Osteocyte (in vitro differentiated cells): ENCODE measurements around the gene PRDM15. TPM values are rescaled to one million over a fixed set of nuclear protein-coding genes. Genes with fewer than 3 reads are reported as not detected.
A peak's percentile ranks its signal among the peaks of the same experiment; 100 is the strongest.

Experiments
- DNase-seq: peaks from one replicate; pipeline ENCODE4 v3.0.0; 2021; ENCODE audit warnings: mixed read lengths; ENCODE audit not compliant: unreplicated experiment; ENCODE audit errors: extremely low spot score
- H3K27ac Mint-ChIP-seq: one replicate; pipeline ENCODE4 v1.8.0; 2021; ENCODE audit warnings: mild to moderate bottlenecking, mixed read lengths; ENCODE audit not compliant: unreplicated experiment
- H3K27me3 Mint-ChIP-seq: one replicate; pipeline ENCODE4 v1.8.0; 2021; ENCODE audit warnings: mixed read lengths; ENCODE audit not compliant: unreplicated experiment
- H3K36me3 Mint-ChIP-seq: one replicate; pipeline ENCODE4 v1.8.0; 2021; ENCODE audit warnings: mixed read lengths; ENCODE audit not compliant: unreplicated experiment
- H3K4me1 Mint-ChIP-seq: one replicate; pipeline ENCODE4 v1.8.0; 2021; ENCODE audit warnings: mixed read lengths; ENCODE audit not compliant: unreplicated experiment
- H3K4me3 Mint-ChIP-seq: one replicate; pipeline ENCODE4 v1.8.0; 2021; ENCODE audit warnings: mild to moderate bottlenecking, moderate library complexity, mixed read lengths; ENCODE audit not compliant: unreplicated experiment
- H3K9me3 Mint-ChIP-seq: one replicate; pipeline ENCODE4 v1.8.0; 2021; ENCODE audit warnings: mixed read lengths; ENCODE audit not compliant: unreplicated experiment
- CTCF ChIP-seq: fragments of 200-600 bp; sonication (generic); IDR thresholded peaks from 2 replicates; pipeline ENCODE4 v1.5.0; 2021; ENCODE audit warnings: antibody characterized with exemption, mild to moderate bottlenecking, moderate library complexity
- total RNA-seq: library from RNA; stranded (reverse); gene quantifications from 2 replicates; pipeline ENCODE4 v1.2.1, GENCODE V29; 2021

Gene PRDM15
- total RNA-seq, 1 donor from 2014 or later: 11.4 TPM

- H3K27me3 Mint-ChIP-seq: no peaks in the 10 kb centered on the region
- DNase-seq: no peak
- peak overlapping the region; percentile 55 for H3K4me3 Mint-ChIP-seq
- no peaks in the 10 kb centered on the region for H3K9me3 Mint-ChIP-seq
- peaks cover 55% of the 10 kb centered on the region for H3K4me1 Mint-ChIP-seq
- TF ChIP-seq CTCF: no peak
- peak overlapping the region; percentile 92 for H3K27ac Mint-ChIP-seq
- H3K36me3 Mint-ChIP-seq: no peaks in the 10 kb centered on the region
Observed at GRCh38 chr21:41926117-41926806, 47.1 kb upstream of the PRDM15 start.

GRCh38 chr21:41925767-41926116, 46.6 kb upstream of the PRDM15 start:
- Mint-ChIP-seq H3K27me3 (no peaks in the 10 kb centered on the region), H3K9me3 (no peaks in the 10 kb centered on the region), H3K27ac (peak overlapping the region; percentile 92), H3K4me3 (peak overlapping the region; percentile 55), H3K36me3 (peaks cover 2% of the 10 kb centered on the region), H3K4me1 (peaks cover 50% of the 10 kb centered on the region)
- TF ChIP-seq CTCF: no peak
- no peak for DNase-seq

- TF ChIP-seq CTCF: no peak
- peak overlapping the region; percentile 93 for H3K27ac Mint-ChIP-seq
- no peaks in the 10 kb centered on the region for H3K9me3 Mint-ChIP-seq
- H3K4me1 Mint-ChIP-seq: peaks cover 41% of the 10 kb centered on the region
- H3K4me3 Mint-ChIP-seq: no peak overlapping the region
- DNase-seq: no peak
- H3K27me3 Mint-ChIP-seq: no peaks in the 10 kb centered on the region
- peaks cover 3% of the 10 kb centered on the region for H3K36me3 Mint-ChIP-seq
Observed at GRCh38 chr21:41924368-41924754, 45.2 kb upstream of the PRDM15 start.

- peak overlapping the region; percentile 34 for H3K4me3 Mint-ChIP-seq
- peaks cover 41% of the 10 kb centered on the region for H3K4me1 Mint-ChIP-seq
- TF ChIP-seq CTCF: no peak
- no peaks in the 10 kb centered on the region for H3K27me3 Mint-ChIP-seq
- DNase-seq: no peak
- H3K27ac Mint-ChIP-seq: peak overlapping the region; percentile 93
- H3K36me3 Mint-ChIP-seq: peaks cover 3% of the 10 kb centered on the region
- H3K9me3 Mint-ChIP-seq: no peaks in the 10 kb centered on the region
Observed at GRCh38 chr21:41923631-41924367, 44.7 kb upstream of the PRDM15 start.

GRCh38 chr21:41923186-41923585, 44.0 kb upstream of the PRDM15 start:
- H3K27me3 Mint-ChIP-seq: no peaks in the 10 kb centered on the region
- H3K4me3 Mint-ChIP-seq: no peak overlapping the region
- no peaks in the 10 kb centered on the region for H3K9me3 Mint-ChIP-seq
- peaks cover 3% of the 10 kb centered on the region for H3K36me3 Mint-ChIP-seq
- peaks cover 41% of the 10 kb centered on the region for H3K4me1 Mint-ChIP-seq
- peak overlapping the region; percentile 93 for H3K27ac Mint-ChIP-seq
- DNase-seq: no peak
- no peak for TF ChIP-seq CTCF
